GM19324 (cell line): Measurements from ENCODE around the gene USP3.
"Not testable (repeated sequence)": the region's sequence is repeated elsewhere in the genome, so short reads cannot be mapped to it uniquely, and the experiment has no call there.

Experiments
- ATAC-seq: cut with Tn5 transposase; IDR thresholded peaks from one replicate; pipeline ENCODE4 v1.9.1; 2021; ENCODE audit warnings: mild to moderate bottlenecking, moderate library complexity; ENCODE audit not compliant: unreplicated experiment, low FRiP score

USP3 gene

GRCh38 chr15:63475707-63476106 lies 28.7 kb upstream of the USP3 start:
- ATAC-seq = no peak

- no peak for ATAC-seq
Measured at GRCh38 chr15:63476229-63476632, 28.2 kb upstream of the USP3 start.

- no peak for ATAC-seq
Measured at GRCh38 chr15:63478243-63478642, 26.1 kb upstream of the USP3 start.

GRCh38 chr15:63480441-63480821 lies 24.0 kb upstream of the USP3 start:
- no peak for ATAC-seq

GRCh38 chr15:63481105-63481810 lies 23.1 kb upstream of the USP3 start:
- no peak for ATAC-seq

DNA sequence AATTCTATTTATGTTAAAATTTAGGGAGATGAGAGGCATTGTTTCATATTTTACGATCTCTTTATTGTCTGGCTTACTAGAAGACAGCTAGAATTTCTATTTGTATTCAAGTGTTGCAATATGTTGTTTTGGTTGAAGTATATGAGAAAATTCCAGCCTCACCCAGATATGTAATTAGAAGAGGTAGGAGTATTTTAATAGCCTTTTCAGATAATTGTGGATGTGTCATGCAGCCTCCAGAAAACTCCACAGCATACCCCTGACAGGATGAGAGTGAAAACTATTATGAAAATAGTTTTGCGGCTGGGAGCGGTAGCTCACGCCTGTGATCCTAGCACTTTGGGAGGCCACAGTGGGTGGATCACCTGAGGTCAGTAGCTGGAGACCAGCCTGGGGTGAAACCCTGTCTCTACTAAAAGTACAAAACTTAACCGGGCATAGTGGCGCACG lies 21.5 kb upstream of the USP3 start:
- no peak for ATAC-seq

- ATAC-seq = no peak
Measured at GRCh38 chr15:63483521-63484371, 20.6 kb upstream of the USP3 start.

DNA sequence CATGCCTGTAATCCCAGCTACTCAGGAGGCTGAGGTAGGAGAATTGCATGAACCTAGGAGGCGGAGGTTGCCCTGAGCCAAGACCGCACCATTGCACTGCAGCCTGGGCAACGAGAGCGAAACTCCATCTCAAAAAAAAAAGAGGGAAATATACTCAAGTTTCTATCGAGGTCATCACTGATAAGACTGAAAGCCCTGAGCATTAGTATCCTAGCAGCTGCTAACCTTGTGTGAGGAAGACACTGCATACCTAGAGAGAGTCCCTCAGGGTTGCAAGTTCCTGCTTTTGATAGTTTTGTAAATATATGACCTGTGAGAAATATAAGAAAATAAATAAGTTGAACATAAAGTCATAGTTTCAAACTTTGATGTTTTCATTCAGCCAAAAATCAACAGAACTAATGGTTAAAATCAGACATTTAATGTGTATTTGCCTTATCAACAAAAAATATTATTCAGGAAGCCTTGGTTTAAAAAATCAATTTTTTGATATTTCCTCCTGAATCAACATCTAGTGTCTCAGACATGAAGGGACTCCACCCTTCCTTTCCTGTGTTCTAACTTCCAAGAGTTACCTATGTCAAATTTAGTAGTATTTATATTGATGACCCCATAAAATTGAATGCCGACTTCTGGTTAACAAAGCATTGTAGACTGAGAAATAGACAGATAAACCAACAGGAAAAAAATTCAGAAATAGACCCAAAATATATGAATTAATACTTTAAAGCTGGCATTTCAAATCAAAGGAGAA lies 19.8 kb upstream of the USP3 start:
- no peak for ATAC-seq

DNA sequence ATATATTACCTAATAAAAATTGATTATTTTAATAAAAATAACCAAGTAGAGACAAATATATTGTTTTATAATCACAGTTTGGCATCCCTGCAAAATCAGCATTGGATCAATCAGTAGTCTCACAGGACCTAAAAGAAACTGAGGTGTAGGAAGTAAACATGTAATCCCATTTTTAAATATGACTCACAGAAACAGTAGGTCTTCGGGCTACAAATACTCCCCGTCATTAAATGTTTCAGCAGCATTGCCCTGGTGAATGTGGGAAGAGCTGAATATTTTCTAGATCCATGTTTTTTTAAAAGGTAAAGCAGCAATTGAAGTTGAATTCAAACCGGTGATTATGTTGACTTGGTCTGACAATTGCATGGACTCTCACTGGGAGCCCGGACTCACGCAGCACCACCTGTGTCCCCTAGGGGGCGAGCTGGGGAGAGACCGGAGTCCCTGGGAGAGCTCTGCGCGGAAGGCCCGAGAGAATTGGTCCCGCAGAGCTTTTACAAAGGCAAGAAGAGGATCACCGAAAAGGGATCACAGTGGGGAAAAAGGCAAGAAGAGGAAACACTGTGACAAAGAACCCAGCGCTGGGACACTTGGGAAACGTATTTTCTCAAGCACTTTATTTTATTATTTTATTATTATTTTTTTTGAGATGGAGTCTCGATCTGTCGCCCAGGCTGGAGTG lies 17.2 kb upstream of the USP3 start:
- peak; percentile 50 for ATAC-seq

DNA sequence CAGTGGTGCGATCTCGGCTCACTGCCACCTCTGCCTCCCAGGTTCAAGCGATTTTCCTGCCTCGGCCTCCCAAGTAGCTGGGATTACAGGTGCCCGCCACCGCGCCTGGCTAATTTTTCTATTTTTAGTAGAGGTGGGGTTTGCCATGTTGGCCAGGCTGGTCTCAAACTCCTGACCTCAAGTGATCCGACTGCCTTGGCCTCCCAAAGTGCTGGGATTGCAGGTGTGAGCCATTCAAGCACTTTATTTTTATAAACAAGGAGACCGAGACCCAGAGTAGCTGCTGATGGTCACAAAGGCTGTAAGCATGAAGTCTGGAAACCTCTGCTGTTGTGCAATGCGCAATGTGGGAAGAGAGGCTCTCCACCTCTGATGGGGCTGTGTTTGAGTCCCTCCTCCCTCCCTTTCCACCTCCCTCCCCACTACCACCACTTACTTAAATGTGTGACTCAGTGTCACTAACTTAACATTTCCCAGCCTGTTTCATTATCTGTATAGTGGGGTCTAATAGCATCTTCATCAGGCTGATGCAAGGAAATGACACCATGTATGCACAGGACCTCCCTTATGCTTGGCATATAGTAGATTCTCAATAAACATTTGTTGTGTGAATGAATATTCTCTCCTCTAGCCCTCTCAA lies 16.5 kb upstream of the USP3 start:
- ATAC-seq = not testable (repeated sequence)

DNA sequence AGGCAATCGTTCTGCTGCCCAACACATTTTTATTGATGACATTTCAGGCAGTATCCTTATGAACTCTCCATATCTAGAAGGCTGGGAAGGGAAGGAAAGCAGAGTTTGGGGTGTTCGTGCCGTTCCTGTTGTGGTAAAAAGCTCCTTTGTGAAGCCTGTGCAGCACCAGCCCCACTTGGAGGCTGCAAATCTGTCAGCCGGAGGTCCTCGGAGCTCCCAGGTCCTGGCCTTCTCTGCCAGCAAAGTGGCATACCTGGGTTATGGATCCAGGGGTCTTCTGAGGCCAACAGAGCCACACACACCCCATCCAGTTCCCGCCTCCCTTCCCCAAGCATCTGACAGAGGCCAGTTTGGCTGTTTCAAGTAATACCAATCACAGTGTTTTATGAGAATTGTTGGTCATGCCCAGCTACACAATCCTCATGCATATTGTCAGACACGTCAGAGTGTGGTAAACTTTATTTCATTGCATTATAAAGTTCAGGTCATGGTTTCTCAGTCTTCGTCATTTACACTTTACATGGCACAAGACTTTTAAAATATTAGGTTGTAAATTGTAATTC lies 15.9 kb upstream of the USP3 start:
- ATAC-seq = no peak

DNA sequence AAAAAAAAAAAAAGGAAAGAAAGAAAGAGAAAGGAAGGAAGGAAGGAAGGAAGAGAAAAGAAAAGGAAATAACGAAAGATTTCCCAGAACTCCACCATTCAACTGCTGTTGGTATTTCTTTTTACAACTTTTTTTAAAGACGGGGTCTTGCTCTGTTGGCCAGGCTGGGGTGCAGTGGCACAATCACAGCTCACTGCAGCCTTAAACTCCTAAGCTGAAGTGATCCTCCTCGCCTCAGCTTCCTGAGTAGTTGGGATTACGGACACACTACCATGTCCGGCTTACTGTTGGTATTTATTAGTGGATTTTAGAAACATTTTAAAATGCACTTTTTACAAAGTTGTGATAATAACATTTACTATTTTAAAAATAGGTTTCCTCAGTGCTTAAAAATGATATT lies 15.0 kb upstream of the USP3 start:
- no peak for ATAC-seq

DNA sequence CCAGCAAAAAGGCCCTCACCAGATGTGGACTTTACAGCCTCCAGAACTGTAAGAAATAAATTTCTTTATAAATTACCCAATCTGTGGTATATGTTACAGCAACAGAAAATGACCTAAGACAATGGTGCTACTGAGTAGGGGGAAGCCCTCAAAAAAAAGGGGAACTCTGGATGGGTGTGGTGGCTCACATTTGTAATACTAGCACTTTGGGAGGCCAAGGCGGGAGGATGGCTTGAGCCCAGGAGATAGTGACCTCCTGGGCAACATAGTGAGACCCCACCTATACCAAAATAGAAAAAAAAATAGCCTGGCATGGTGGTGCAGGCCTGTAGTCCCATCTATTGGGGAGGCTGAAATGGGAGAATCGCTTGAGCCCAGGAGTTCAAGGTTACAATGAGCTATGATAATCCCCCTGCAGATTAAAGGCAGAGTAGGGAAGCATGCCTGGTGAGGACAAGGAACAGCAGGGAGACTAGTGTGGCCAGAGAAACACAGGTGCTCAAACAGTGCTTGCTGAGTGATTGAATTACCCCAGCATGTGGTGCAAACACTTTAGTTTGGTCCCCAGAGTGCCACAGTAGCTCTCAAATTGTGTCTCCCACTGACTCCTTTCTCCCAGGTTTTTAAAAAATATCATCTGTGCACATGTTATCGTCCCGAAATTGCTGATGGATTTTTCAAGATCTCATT lies 13.9 kb upstream of the USP3 start:
- no peak for ATAC-seq

GRCh38 chr15:63491116-63491827 lies 13.1 kb upstream of the USP3 start:
- ATAC-seq = no peak

- ATAC-seq = no peak
Measured at GRCh38 chr15:63491979-63492378, 12.4 kb upstream of the USP3 start.

DNA sequence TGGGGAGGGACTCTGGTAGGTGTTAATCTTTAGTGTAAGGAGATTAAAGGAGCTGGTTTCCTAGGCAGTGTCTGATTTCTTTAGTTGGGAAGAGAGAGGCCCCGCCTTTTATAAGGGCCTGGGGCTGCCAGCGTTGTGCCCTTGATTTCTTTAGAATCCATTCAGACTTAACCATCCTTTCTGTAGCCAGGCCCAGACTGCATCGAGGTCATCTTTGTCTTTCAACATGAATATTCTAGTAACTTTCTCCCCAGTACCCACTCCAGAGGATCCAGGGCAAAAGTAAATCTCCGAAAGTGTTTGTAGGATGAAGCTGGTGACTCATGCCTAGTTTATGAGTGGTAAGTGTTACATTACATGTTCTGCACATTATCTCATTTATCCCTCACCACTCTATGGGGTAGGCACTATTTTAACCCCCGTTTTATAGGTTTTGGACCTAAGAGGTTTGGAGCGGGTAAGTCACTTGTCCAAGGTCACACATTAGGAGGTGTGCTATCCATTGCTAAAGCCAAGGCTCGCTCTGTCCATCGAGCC lies 11.8 kb upstream of the USP3 start:
- ATAC-seq = no peak

- no peak for ATAC-seq
Measured at GRCh38 chr15:63493436-63493835, 11.0 kb upstream of the USP3 start.

- ATAC-seq = no peak
Measured at GRCh38 chr15:63494408-63494807, 10.0 kb upstream of the USP3 start.
